Astrocyte (in vitro differentiated cells and primary cell): Measurements from ENCODE around the gene NAV2.

Source experiments
- CTCF ChIP-seq: IDR thresholded peaks from 2 replicates; pipeline ENCODE4 v1.5.1; 2011; ENCODE audit warnings: low read depth, mild to moderate bottlenecking, inconsistent platforms, low read length, moderate library complexity; ENCODE audit not compliant: insufficient read depth
- EZH2 ChIP-seq: IDR thresholded peaks from 2 replicates; pipeline ENCODE4 v1.6.1; 2012; ENCODE audit warnings: mild to moderate bottlenecking, low read length, inconsistent platforms; ENCODE audit not compliant: insufficient read depth

GRCh38 chr11:20014067-20014402, 301.4 kb downstream of the NAV2 start:
- no peak for TF ChIP-seq EZH2
- no peak for TF ChIP-seq CTCF
